GM12878 (cell line): ENCODE data around the gene NAALADL2. TPM values are rescaled to one million over a fixed set of nuclear protein-coding genes. Genes with fewer than 3 reads are reported as not detected.

ENCODE experiments used
- ATAC-seq: fragments of 200-7000 bp; cut with Tn5 transposase; 3 replicates; pipeline ENCODE4 v1.9.1; 2020; ENCODE audit warnings: mild to moderate bottlenecking, moderate library complexity
- BruUV-seq: library from RNA; stranded (reverse); fragments of 400-500 nt; replicated peaks from 2 replicates; lab custom pipeline; 2021; lab: Mats Ljungman, UMichigan
- CTCF ChIA-PET: fragments of 300-600 bp; sonication (Branson Sonifier 250); formaldehyde crosslinking; extraction: SDS; loops from one replicate; lab custom pipeline; 2021; ENCODE audit warnings: inconsistent platforms; lab: Yijun Ruan, JAX
- POLR2A ChIA-PET: fragments of 350-600 bp; formaldehyde crosslinking; extraction: SDS; loops from one replicate; lab custom pipeline; 2021; ENCODE audit warnings: inconsistent platforms; lab: Charles Lee
- RAD21 ChIA-PET: fragments of 300-600 bp; sonication (Branson Sonifier 250); formaldehyde crosslinking; loops from one replicate; lab custom pipeline; 2023; ENCODE audit warnings: antibody characterized with exemption; ENCODE audit not compliant: unreplicated experiment; lab: Charles Lee
- SMC1A ChIA-PET: fragments of 300-600 bp; sonication (Branson Sonifier 250); formaldehyde crosslinking; loops from one replicate; lab custom pipeline; 2023; ENCODE audit not compliant: unreplicated experiment, uncharacterized antibody; lab: Charles Lee
- DNase-seq: peaks from one replicate; pipeline ENCODE4 v3.0.0-alpha.2; 2011; ENCODE audit warnings: low read depth, low spot score
- FAIRE-seq: peaks from 3 replicates; lab custom pipeline; 2011; peaks lifted over from hg19 to GRCh38; lab: Jason Lieb, UNC
- H2AFZ ChIP-seq: 2 replicates; pipeline ENCODE4 v1.6.0; 2011; ENCODE audit warnings: low read depth, low read length, control low read depth; ENCODE audit not compliant: control insufficient read depth
- H3K27ac ChIP-seq: 2 replicates; pipeline ENCODE4 v1.5.1; 2011; ENCODE audit warnings: control low read depth; ENCODE audit not compliant: control insufficient read depth, insufficient read depth
- H3K27me3 ChIP-seq, 2 experiments: replicated peaks in 1 of 2; 2 replicates each; pipeline versions ENCODE4 v1.6.0 to v1.6.1; 2011; ENCODE audit warnings: low read length in 1 of 2; ENCODE audit not compliant: control insufficient read depth in 2 of 2, insufficient read depth in 2 of 2
- H3K36me3 ChIP-seq, 2 experiments: 2 replicates each; pipeline ENCODE4 v1.5.1; 2011; ENCODE audit warnings: low read length in 1 of 2; ENCODE audit not compliant: control insufficient read depth in 2 of 2, insufficient read depth in 2 of 2
- H3K4me1 ChIP-seq: 2 replicates; pipeline ENCODE4 v1.6.1; 2011; ENCODE audit warnings: mild to moderate bottlenecking, low read length, moderate library complexity, mixed read lengths; ENCODE audit not compliant: control insufficient read depth, insufficient read depth
- H3K4me2 ChIP-seq: 2 replicates; pipeline ENCODE4 v1.6.0; 2011; ENCODE audit warnings: control low read depth; ENCODE audit not compliant: control insufficient read depth, insufficient read depth
- H3K4me3 ChIP-seq: fragments of 200-600 bp; sonication (generic); 2 replicates; pipeline ENCODE4 v1.5.1; 2016
- H3K79me2 ChIP-seq: 2 replicates; pipeline ENCODE4 v1.6.0; 2011; ENCODE audit warnings: low read length; ENCODE audit not compliant: control insufficient read depth, insufficient read depth
- H3K9ac ChIP-seq: 2 replicates; pipeline ENCODE4 v1.8.0; 2011; ENCODE audit warnings: low read length, control low read depth, mixed read lengths; ENCODE audit not compliant: control insufficient read depth, insufficient read depth
- H3K9me3 ChIP-seq: replicated peaks from 3 replicates; pipeline ENCODE4 v1.5.1; 2011; ENCODE audit warnings: mild to moderate bottlenecking, low read length; ENCODE audit not compliant: control insufficient read depth, insufficient read depth
- H4K20me1 ChIP-seq: 2 replicates; pipeline ENCODE4 v1.6.0; 2011; ENCODE audit not compliant: control insufficient read depth, insufficient read depth
- CHD4 ChIP-seq: fragments of 200-600 bp; sonication (generic); IDR thresholded peaks from 2 replicates; pipeline ENCODE4 v1.6.1; 2016; ENCODE audit warnings: mild to moderate bottlenecking
- E2F4 ChIP-seq: IDR thresholded peaks from 2 replicates; pipeline ENCODE4 v1.6.1; 2012; ENCODE audit warnings: low read depth, low read length, improper control_type of control experiment
- EGR1 ChIP-seq, 2 experiments: IDR thresholded peaks; 1 replicate in 1 of 2; 2 replicates in 1 of 2; pipeline ENCODE4 v1.6.1; 2011 to 2012; ENCODE audit warnings: low read depth in 2 of 2, low read length in 2 of 2, borderline replicate concordance in 1 of 2, mild to moderate bottlenecking in 1 of 2, moderate library complexity in 1 of 2
- HSF1 ChIP-seq: fragments of 150-350 bp; IDR thresholded peaks from 2 replicates; pipeline ENCODE4 v1.6.1; 2014; ENCODE audit warnings: mild to moderate bottlenecking, low read depth, low read length
- MLLT1 ChIP-seq: fragments of 450-650 bp; IDR thresholded peaks from 2 replicates; pipeline ENCODE4 v1.6.1; 2016; ENCODE audit warnings: mild to moderate bottlenecking
- POLR2AphosphoS2 ChIP-seq: IDR thresholded peaks from 2 replicates; pipeline ENCODE4 v1.6.1; 2011; ENCODE audit warnings: low read depth, mild to moderate bottlenecking, low read length, improper control_type of control experiment, moderate library complexity
- RB1 ChIP-seq: fragments of 450-650 bp; formaldehyde crosslinking; IDR thresholded peaks from 2 replicates; pipeline ENCODE4 v1.6.1; 2017; ENCODE audit warnings: mild to moderate bottlenecking, borderline replicate concordance
- RUNX3 ChIP-seq: IDR thresholded peaks from 2 replicates; pipeline ENCODE4 v1.6.1; 2012; ENCODE audit warnings: low read length, inconsistent platforms
- SMC3 ChIP-seq: IDR thresholded peaks from 2 replicates; pipeline ENCODE4 v1.6.1; 2011; ENCODE audit warnings: low read length, improper control_type of control experiment, borderline replicate concordance
- SUZ12 ChIP-seq: fragments of 200-600 bp; sonication (generic); IDR thresholded peaks from one replicate; pipeline ENCODE4 v1.6.1; 2018; ENCODE audit warnings: antibody characterized with exemption, mild to moderate bottlenecking; ENCODE audit not compliant: unreplicated experiment
- TCF12 ChIP-seq: IDR thresholded peaks from 2 replicates; pipeline ENCODE4 v1.6.1; 2011; ENCODE audit warnings: low read depth, mild to moderate bottlenecking, low read length
- ZBED1 ChIP-seq: IDR thresholded peaks from 2 replicates; pipeline ENCODE4 v1.6.1; 2016; ENCODE audit warnings: borderline replicate concordance
- ZBTB33 ChIP-seq: fragments of 450-650 bp; IDR thresholded peaks from 2 replicates; pipeline ENCODE4 v1.6.1; 2017; ENCODE audit warnings: mild to moderate bottlenecking
- ZBTB40 ChIP-seq: fragments of 450-650 bp; IDR thresholded peaks from 2 replicates; pipeline ENCODE4 v1.6.1; 2016; ENCODE audit warnings: mild to moderate bottlenecking, moderate library complexity, borderline replicate concordance
- ZNF622 ChIP-seq: fragments of 450-650 bp; IDR thresholded peaks from 2 replicates; pipeline ENCODE4 v1.6.1; 2017; ENCODE audit warnings: mild to moderate bottlenecking, inconsistent platforms
- in situ Hi-C: fragments of 300-500 bp; cut with MboI; formaldehyde crosslinking; loops from 9 replicates; pipeline ENCODE4 v1.14.3; 2018; ENCODE audit warnings: mixed read lengths
- intact Hi-C: fragments of 100-400 bp; cut with micrococcal nuclease; formaldehyde crosslinking; loops from one replicate; pipeline ENCODE4 v1.14.2; 2022; ENCODE audit not compliant: unreplicated experiment
- polyA plus RNA-seq, 11 experiments: library from polyadenylated mRNA; depleted of rRNA in 4 of 11; unstranded in 6 of 11; stranded (reverse) in 5 of 11; fragments of >200 nt; fragmentation: Nextera tagmentation in 4 of 11; fragmentation: Illumina TruSeq in 1 of 11; extraction: Ambion mirVana in 4 of 11; extraction: Trizol in 1 of 11; gene quantifications; 1 replicate in 1 of 11; 2 replicates in 10 of 11; pipeline versions ENCODE4 v1.2.1 to v1.2.3, GENCODE V29; 2011 to 2016; ENCODE audit warnings: inconsistent platforms in 2 of 11, missing spikeins in 2 of 11, low read depth in 1 of 11
- total RNA-seq, 4 experiments: library from RNA; depleted of rRNA in 3 of 4; stranded (reverse); fragments of >200 nt in 3 of 4; fragmentation: Illumina TruSeq in 1 of 4; extraction: Trizol in 1 of 4; gene quantifications; 2 replicates each; pipeline versions ENCODE4 v1.2.1 to v1.2.3, GENCODE V29; 2013 to 2021

Gene NAALADL2
- total and polyA plus RNA-seq, 10 of the 15 experiments (the other 5 are each of a cell fraction or from before 2014, with no cell fraction given): 0.06 to 10.8 (median 0.46) TPM

GRCh38 chr3:175384569-175384968 lies 525.4 kb downstream of the NAALADL2 start:
- no peak for TF ChIP-seq RB1
- no peak for TF ChIP-seq ZBTB40
- no peak for TF ChIP-seq SUZ12
- no peak for TF ChIP-seq EGR1 (IDR thresholded peaks at IDR 0.05; ENCODE audit: borderline replicate concordance in 1 of 2, low read depth in 2 of 2, low read length in 2 of 2)
- TF ChIP-seq TCF12: no peak
- no peak for TF ChIP-seq SMC3
- TF ChIP-seq POLR2AphosphoS2: no peak
- no peak for TF ChIP-seq RUNX3
- TF ChIP-seq CHD4: no peak
- TF ChIP-seq MLLT1: no peak
- no peak for TF ChIP-seq ZBTB33
- no peak for TF ChIP-seq HSF1
- no peak for TF ChIP-seq E2F4
- no peak for TF ChIP-seq ZBED1
- TF ChIP-seq ZNF622: no peak
- Histone ChIP-seq H3K4me3 (no peak overlapping the region), H3K9me3 (no peaks in the 10 kb centered on the region), H3K9ac (no peak overlapping the region), H2AFZ (no peak overlapping the region), H3K36me3 (no peaks in the 10 kb centered on the region), H3K79me2 (no peaks in the 10 kb centered on the region), H4K20me1 (no peaks in the 10 kb centered on the region), H3K4me2 (no peak overlapping the region), H3K4me1 (no peaks in the 10 kb centered on the region), H3K27me3 (no peaks in the 10 kb centered on the region), H3K27ac (no peak overlapping the region)
- in situ Hi-C loops (no loop called here), intact Hi-C loops (no loop called here)
- ATAC-seq: no peak
- no peak for DNase-seq
- POLR2A ChIA-PET: no interaction called here
- CTCF ChIA-PET: interaction anchor here (0.9 kb wide), 2 partner anchors 49 to 96 kb away, joined by 3 to 4 read pairs; no protein-coding TSS in a partner anchor
- SMC1A ChIA-PET: no interaction called here
- FAIRE-seq: no peak
- BruUV-seq: no TSS peak
- RAD21 ChIA-PET: no interaction called here
